GM21390 (cell line): ENCODE results near the gene FBXO21.

ENCODE experiments used
- ATAC-seq: cut with Tn5 transposase; IDR thresholded peaks from one replicate; pipeline ENCODE4 v1.9.1; 2021; ENCODE audit not compliant: unreplicated experiment

FBXO21 gene

DNA sequence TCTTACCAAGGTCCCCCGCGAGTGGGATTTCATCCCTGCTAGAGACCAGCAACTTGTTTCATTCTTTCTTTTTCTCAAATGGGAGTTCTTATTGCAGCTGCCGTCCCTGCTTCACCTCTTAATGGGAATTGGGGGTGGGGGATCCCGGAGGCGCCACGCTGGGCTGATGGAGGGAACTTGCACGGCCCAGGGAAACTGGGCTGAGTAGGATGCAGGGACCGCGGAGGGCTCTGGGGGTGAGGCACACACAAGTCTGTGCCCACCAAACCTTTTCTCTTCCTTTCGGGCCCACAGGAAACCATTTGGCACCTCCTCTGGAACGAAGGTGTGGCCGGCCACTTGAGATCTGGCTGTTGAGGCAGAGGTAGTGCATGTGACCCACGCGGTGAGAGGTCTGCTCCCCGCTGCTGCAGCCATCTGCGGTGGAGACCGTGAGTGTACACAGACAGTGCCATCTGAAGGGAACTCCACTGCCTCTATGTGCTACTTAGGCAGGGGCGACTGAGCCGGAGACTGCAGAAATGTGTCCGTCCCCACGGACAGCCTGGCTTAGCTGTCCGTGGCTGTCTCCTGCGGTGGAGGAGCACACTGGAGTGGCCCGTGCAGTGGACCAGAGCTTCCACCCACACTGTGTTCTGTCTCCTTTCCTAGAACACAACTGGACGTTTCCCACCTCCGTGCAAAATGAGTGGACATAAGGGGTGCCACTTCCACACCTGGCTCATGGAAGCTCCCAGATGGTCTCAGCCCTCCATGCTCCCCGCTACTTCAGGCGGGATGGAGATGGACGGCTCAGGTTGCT, 49.0 kb downstream of the FBXO21 start:
- no peak for ATAC-seq

DNA sequence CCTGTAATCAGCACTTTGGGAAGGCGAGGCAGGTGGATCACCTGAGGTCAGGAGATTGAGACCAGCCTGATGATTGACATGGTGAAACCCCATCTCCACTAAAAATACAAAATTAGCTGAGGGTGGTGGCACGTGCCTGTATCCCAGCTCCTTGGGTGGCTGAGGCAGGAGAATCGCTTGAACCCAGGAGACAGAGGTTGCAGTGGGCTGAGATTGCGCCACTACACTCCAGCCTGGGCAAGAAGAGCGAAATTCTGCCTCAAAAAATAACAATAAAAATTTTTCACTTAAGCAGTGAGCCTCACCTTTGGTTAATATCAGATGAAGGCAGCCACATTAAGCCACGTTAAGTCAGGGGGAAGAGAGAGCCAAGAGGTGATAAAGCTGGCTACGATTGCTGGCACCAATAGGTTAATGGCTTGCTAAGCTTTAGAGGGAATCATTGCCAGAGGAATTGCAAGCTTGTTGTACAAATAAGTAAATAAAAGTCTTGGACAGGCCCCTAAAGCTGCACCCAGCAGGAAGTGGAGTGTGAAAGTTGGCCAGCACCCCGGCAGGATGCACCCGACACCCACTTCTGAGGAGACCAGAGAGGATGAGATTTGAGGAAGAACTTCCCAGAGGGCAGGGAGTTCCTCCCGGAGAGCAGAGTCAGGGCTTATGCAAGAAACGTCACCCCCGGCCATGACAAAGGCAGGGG, 49.7 kb downstream of the FBXO21 start:
- no peak for ATAC-seq

DNA sequence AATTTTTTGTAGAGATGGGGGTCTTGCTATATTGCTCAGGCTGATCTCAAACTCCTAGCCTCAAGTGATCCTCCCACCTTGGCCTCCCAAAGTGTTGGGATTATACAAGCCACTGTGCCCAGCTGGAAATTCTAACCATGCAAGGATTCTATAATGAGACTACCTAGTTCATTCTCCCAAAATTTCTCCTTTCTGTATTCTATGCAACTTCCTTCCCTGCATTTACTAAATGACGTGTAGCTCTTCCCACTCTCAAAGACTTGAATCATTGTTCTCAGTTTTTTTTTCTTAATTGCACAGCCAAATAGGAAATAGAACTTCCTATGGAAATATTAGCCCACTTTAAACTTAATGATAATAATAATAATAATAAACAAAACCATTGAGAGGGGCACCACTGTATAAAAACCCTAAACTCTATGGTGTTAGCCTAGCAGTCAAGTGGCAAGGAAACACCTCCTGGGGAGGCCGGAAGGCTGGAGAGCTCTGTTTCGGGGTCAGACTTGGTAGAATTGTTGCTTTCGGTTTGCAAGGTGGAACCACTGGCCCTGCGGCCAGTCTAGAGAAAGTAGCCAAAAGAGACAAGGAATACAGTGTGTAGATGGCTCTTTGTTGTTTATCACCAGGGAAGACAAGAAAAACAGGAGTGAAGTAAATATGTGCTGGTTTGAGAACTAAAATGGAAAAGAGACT, 51.1 kb downstream of the FBXO21 start:
- ATAC-seq, result no peak

DNA sequence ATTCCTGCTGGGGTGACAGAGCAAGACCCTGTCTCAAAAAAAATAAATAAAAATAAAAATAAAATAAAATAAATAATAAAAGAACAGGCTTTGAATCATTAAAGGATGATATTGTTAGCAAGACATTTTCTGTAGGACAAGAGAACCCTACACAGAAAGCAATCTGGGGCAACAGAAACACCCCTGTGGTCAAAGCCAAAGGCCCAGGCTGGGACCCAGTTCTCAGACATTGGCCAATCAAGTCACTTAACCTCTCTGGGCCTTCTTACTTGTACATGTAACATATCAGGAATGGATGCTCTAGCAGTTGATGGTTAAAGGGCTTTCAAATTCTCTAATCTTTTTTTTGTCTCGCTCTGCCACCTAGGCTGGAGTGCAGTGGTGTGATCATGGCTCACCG, 55.5 kb downstream of the FBXO21 start:
- ATAC-seq, result no peak

DNA sequence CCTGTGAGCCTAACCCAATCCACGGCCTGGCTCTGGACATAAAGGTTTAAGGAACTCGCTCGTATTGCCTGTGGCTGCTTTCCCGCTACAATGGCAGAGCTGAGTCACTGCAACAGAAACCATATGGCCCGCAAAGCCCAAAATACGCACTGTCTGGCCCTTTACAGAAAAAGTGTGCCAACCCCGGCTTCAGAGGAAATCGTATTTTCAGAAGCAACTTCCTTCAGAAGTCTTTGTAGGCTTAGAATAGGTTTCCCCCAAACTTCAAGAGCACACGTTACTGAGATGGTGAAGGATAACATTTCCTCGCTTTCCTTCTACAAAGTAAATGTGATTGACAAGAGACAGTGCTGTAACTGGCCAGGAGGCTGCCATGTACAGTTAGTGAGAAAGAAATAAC, 56.2 kb downstream of the FBXO21 start:
- ATAC-seq, result no peak

DNA sequence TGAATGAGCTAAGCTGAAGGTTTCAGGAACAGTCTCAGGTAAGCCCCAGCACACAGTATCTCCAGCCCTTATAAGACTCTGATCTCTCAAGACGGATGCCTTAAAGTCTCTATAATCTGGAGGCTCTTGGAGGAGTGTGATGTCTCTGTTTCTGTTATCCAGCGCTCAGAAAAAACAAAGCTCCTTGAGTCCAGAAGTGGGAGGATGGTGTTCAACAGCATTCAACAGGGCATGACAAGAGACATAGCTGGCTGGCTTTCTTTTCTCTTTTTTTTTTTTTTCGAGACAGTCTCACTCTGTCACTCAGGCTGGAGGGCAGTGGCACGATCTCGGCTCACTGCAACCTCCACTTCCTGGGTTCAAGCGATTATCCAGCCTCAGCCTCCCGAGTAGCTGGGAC, 59.5 kb downstream of the FBXO21 start:
- no peak for ATAC-seq

DNA sequence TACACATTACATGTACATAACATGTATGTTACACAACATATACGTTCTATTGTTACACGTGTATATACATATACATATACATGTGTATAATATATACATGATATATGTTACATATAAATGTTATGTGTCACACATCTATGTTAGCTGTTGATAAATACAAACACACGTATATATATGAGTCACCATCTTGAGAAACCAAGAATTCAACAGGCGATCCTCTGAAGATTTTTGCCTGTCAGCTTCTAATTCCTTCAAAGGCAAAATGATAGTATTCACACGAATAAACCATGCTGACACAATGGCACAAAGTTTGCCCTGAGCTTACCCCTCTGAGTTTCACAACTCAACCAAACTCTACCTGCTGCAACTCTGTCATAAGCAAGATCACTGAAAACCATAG, 60.9 kb downstream of the FBXO21 start:
- ATAC-seq, result no peak

DNA sequence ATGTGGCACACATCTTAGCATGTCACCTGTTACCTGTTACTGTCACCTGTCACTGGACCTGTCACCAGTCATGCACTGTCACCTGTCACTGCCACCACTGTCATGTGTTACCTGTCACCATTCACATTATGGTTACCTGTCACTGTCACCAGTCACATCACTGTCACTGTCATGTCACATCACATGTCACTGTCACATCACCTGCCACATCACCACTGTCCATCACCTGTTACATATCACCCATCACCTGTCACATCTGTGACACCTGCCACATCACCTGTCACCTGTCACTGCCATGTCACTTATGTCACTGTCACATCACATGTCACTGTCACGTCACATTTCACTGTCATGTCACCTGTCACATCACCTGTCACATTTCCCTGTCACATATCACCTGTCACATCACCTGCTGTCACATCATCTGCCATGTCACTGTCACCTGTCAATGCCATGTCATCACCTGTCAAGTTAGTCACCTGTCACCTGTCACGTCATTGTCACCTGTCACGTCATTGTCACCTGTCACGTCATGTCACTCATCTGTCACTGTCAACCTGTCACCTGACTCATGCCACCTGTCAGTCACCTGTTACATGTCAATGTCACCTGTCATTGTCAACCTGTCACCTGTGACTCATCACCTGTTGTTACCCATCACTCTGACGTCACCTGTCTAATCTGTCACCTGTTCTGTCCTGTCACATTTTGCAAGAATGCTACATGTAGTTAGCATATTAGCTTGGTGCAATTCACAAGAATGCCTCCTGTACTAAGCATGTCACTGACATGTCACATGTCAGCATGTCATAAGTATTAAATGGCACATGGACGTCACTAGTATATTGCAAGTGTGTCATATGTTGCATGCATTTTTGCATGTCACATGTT, 62.1 kb downstream of the FBXO21 start:
- ATAC-seq, result no peak

DNA sequence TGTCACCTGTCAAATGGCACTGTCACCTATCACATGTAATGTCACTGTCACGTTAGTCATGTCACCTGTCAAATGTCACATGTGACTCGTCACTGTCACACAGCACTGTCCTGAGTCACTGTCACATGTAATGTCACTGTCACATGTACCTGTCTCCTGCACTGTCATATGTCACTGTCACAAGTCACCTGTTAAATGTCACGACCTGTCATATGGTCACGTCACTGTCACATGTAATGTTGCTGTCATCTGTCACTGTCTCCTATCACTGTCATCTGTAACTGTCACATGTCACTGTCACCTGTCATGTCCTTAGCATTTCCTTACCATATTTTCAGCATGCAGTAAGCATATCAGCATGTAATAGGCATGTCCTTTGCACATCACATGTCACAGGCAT, 63.9 kb downstream of the FBXO21 start:
- no peak for ATAC-seq

DNA sequence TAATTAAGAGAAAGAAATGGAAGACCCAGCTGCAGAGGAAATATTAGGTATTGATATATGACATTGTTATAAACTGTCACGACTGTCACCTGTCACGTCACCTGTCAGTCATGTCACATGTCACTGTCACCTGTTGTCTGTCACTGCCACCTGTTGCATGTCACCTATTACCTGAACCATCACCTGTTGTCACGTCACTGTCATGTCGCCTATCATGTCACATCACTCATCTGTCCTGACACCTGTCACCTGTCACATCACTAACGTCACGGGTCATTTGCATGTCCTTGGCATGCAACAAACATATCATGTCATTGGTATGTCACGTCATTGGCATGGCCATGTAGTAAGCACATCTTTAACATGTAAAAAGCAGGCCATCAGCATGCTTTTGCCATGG, 64.5 kb downstream of the FBXO21 start:
- ATAC-seq, result no peak

DNA sequence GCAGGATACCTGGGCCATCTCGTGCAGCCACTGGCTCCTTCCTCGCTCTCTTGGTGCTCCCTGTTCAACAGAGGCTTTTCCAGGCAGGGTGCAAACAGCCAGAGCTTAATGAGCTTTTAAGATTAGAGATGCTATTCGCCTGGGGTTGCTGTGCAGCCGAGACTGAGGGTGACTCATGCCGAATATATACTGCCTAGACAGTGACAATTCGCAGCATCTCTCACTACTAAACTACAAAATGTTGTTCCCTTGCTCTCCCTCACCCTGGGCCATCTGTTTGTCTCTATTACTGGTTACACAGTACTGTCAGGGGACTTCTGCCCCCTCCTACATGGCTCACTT, 65.0 kb downstream of the FBXO21 start:
- ATAC-seq, result no peak

DNA sequence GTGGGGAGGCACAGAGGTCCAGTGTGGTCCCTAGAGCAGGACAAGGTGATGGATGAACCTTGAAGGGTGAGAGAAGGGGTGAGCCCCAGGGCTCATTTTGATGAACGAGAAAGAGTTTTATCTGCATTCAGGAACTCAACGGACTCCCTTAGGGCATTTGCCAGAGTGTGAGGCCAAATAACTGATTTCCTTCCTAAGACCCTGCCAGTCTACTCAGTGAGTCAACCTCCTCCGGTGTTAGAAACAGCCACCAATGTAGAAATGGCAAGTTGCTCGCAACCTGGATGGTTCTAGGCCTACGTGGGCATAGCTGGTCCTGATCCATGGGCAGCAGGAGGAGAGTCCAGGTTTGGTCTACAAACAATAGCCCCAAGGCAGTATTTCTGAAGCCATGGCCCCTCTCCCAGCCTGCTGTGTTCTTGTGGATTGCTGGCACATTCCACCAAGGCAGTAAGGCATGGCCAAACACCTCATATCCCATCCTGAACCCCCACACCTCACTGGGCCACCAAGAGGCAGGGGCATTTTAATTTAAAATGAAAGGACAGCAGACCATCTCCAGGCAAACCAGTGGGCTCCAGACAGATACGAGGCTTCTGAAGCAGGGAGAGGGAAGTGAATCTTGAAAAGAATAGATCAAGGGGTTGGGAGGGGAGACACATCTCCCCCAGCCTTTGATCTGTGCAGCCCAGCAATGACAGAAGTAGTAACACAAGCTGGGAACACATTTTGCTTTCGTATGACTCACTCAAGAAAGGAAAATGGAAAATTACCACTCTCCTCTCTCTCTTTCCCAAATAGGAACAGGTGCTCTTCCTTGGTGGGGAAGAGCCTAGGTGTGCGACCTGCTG, 65.6 kb downstream of the FBXO21 start:
- no peak for ATAC-seq

DNA sequence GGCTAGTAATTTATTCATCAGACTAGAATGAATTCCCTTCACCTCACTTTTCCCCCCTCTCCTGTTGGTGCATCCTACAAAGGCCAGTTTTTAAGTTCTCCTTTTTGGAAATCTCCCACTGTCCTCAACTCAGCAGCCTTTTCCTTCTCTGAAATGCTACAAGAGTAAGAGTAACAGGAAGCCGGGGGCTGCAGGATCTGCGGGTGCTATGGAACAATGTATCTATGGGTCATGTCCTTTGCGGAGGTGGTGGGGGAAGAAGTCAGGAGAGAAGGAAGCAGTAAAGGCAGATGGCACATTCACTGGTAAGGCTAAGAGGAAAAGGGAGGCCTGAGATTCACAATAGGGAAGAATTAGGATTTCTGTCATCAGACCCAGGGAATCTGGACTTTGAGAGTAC, 68.8 kb downstream of the FBXO21 start:
- ATAC-seq, result no peak

DNA sequence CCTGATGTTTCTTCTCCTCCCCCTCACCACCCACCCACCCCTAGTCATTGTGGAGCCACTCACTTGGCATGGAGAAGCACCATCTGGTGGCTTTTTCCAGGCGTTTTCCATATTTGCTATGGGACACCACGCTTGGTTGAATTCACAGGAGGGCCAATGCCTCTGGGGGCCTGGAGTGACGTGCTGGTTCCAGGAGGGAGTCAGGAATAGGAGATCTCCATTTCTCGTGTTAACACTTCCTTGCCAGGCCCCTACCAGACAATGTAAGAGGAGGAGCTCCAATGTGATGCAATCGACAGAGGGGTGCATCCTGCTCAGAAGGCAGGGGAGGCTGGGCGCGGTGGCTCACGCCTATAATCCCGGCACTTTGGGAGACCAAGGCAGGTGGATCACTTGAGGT, 69.5 kb downstream of the FBXO21 start:
- ATAC-seq, result no peak

DNA sequence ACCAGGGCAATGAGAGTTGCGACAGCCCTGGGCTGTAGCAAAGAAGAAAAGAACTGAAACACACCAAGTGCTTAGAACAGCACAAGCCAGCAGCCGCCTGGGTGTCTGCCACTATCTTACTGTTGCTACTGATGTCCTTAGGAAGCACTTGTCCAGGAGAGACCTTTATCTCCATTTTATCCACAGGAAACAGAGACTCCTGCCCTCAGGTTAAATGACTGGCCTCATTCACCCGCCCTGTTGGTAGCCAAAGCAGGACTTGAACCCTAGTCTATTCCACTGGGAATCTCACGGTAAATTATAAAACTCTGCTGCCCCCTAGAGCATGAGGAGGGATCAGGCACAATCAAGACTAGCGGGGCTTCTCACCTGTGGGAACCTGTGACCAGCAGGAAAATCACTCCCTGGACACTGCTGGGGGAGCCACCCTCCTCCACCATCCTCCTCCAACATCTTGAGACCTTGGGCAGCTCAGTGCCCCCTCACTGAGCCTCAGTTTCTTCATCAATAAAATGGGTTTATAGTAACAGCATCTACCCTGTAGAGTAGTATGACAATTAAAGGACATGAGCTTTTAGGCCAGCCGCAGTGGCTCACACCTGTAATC, 70.6 kb downstream of the FBXO21 start:
- no peak for ATAC-seq

DNA sequence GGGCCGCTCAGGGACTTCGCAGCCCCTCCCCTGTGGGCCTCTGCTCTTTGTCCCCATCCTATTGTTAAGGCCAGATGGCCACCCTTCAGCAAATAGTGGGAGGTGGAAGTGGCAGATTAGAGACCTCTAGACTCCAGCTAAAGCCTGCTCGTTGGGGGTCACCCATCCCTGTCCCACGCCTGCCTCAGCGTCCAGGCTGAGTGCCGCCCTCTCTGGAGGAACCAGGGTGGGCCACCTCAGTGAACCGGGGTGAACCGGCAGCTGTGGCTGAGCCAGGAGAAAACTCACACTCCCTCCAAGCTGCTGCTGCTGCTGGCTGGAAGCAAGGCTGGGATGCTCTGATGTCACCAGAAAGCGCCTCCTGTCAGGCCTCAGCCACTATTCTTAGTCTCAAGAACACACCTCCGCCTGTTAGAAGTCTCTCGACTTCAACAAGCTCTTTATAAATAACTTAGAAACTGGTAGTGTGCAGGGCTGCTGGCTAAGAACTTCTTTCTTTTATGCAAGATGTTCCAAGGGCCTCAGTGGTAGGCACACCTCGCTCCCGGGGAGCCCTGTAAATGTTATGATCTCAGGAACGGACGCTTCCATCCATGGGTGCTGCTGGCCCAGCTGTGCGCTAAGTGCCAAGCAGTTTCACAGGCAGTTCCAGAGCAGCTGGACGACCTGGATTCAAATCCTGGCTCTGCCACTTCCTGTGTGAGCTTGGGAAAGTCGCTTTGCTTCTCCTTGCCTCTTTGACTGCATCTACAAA, 71.3 kb downstream of the FBXO21 start:
- no peak for ATAC-seq

DNA sequence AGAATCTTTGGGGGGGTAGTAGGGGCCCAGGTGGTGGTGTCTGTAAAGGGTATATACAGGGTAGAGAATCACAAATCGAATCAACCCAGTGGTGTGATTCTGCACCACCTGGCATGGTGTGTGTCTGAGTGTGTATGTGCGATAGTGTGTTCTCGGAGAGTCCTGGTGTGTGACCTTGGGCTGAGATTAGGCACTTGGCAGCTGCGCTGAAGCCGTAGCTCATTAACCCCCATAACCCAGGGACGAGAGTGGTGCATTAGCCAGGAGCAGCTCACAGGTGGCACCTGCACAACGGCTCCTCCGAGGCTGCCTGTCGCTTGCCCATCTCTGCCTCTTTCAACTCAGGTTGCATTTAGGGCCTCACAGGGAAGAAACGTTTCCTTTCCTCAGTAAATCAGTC, 75.5 kb downstream of the FBXO21 start:
- no peak for ATAC-seq

DNA sequence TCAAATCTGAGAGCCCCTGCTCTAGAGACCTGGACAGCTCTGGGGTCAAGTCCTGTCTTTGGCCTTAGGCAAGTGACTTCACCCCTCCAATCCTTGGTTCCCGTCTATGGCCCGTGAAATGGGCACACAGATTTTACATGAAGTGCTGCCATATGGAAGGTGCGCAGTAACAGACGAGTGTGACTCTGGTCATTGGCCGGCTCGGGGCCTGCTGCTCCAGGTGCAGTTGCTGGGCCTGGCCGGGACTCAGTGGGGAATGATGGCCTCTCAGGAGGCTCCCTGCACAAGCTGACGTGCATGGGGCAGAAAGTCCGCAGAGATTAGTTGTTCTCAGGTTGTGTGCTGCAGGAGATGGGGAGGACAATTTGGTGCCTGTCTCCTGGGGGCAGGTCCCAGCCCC, 77.0 kb downstream of the FBXO21 start:
- ATAC-seq, result no peak
